SK-N-SH (cell line): ENCODE data around the gene MICU2. TPM values are rescaled to one million over a fixed set of nuclear protein-coding genes. Genes with fewer than 3 reads are reported as not detected.

Experiments used
- CTCF ChIA-PET: fragments of 300-600, 350-600 bp; formaldehyde crosslinking; extraction: SDS; loops from one replicate; lab custom pipeline; 2021; lab: Yijun Ruan, JAX
- POLR2A ChIA-PET: fragments of 350-600 bp; sonication (Branson Sonifier 250); formaldehyde crosslinking; extraction: SDS; loops from one replicate; lab custom pipeline; 2020; ENCODE audit warnings: antibody characterized with exemption, inconsistent platforms; lab: Yijun Ruan, JAX
- DNase-seq: peaks from one replicate; pipeline ENCODE4 v3.0.0; 2012
- H2AFZ ChIP-seq: fragments of 200-600 bp; sonication (generic); 2 replicates; pipeline ENCODE4 v1.8.1; 2016; ENCODE audit warnings: antibody characterized with exemption, mild to moderate bottlenecking, low read depth
- H3F3A ChIP-seq: fragments of 200-600 bp; sonication (generic); replicated peaks from 2 replicates; pipeline ENCODE3; 2016; ENCODE audit warnings: antibody characterized with exemption, mild to moderate bottlenecking; ENCODE audit not compliant: insufficient read depth
- H3K27ac ChIP-seq, 2 experiments: fragments of 200-500 bp in 1 of 2; fragments of 200-600 bp in 1 of 2; sonication (Bioruptor generic) in 1 of 2; sonication (generic), shearing (Covaris generic) in 1 of 2; 2 replicates each; pipeline versions ENCODE4 v1.5.1 to v1.6.1; 2014 to 2016; ENCODE audit warnings: low read depth in 2 of 2, inconsistent platforms in 1 of 2, low read length in 1 of 2, mild to moderate bottlenecking in 1 of 2, mixed read lengths in 1 of 2
- H3K27me3 ChIP-seq: fragments of 200-600 bp; sonication (generic), shearing (Covaris generic); 2 replicates; pipeline ENCODE4 v1.6.1; 2016; ENCODE audit warnings: mixed run types; ENCODE audit not compliant: insufficient read depth
- H3K36me3 ChIP-seq, 2 experiments: fragments of 200-500 bp in 1 of 2; fragments of 200-600 bp in 1 of 2; sonication (Bioruptor generic) in 1 of 2; sonication (generic) in 1 of 2; replicated peaks in 1 of 2; 2 replicates each; pipeline versions ENCODE3 to v1.5.1; 2014 to 2016; ENCODE audit warnings: low read length in 1 of 2, mild to moderate bottlenecking in 1 of 2; ENCODE audit not compliant: insufficient read depth in 2 of 2, control insufficient read depth in 1 of 2
- H3K4me1 ChIP-seq, 2 experiments: fragments of 200-500 bp in 1 of 2; fragments of 200-600 bp in 1 of 2; sonication (Bioruptor generic) in 1 of 2; sonication (generic), shearing (Covaris generic) in 1 of 2; 2 replicates each; pipeline versions ENCODE4 v1.5.1 to v1.6.1; 2014 to 2016; ENCODE audit warnings: low read depth in 1 of 2, low read length in 1 of 2, mixed run types in 1 of 2; ENCODE audit not compliant: insufficient read depth in 2 of 2, control insufficient read depth in 1 of 2
- H3K4me2 ChIP-seq: fragments of 200-600 bp; sonication (generic), shearing (Covaris generic); 2 replicates; pipeline ENCODE4 v1.6.1; 2017; ENCODE audit warnings: mixed run types
- H3K4me3 ChIP-seq, 2 experiments: fragments of 200-500 bp in 1 of 2; fragments of 200-600 bp in 1 of 2; sonication (Bioruptor generic) in 1 of 2; sonication (generic), shearing (Covaris generic) in 1 of 2; 2 replicates each; pipeline versions ENCODE4 v1.5.1 to v1.8.1; 2014 to 2016; ENCODE audit warnings: low read depth in 2 of 2, inconsistent platforms in 1 of 2, low read length in 1 of 2, mild to moderate bottlenecking in 1 of 2, mixed read lengths in 1 of 2, moderate library complexity in 1 of 2
- H3K79me2 ChIP-seq: fragments of 200-600 bp; sonication (generic); 2 replicates; pipeline ENCODE4 v1.8.1; 2017; ENCODE audit warnings: mild to moderate bottlenecking; ENCODE audit not compliant: insufficient read depth
- H3K9ac ChIP-seq: fragments of 200-600 bp; sonication (generic); 2 replicates; pipeline ENCODE4 v1.6.1; 2017; ENCODE audit warnings: mixed run types
- H3K9me2 ChIP-seq: fragments of 200-600 bp; sonication (generic); 2 replicates; pipeline ENCODE4 v1.6.1; 2017; ENCODE audit warnings: mixed run types
- H3K9me3 ChIP-seq: fragments of 200-600 bp; sonication (generic); 2 replicates; pipeline ENCODE4 v1.6.1; 2017; ENCODE audit warnings: mixed run types, mild to moderate bottlenecking, moderate library complexity
- H4K20me1 ChIP-seq: fragments of 200-600 bp; sonication (generic); 2 replicates; pipeline ENCODE4 v1.6.1; 2017; ENCODE audit warnings: mild to moderate bottlenecking, mixed run types; ENCODE audit not compliant: insufficient read depth
- EP300 ChIP-seq, 2 experiments: IDR thresholded peaks; 2 replicates each; pipeline versions ENCODE4 v1.4.0 to v1.6.1; 2012; ENCODE audit warnings: borderline replicate concordance in 1 of 2, low read depth in 1 of 2, low read length in 1 of 2
- FOXJ3 ChIP-seq: sonication (generic); formaldehyde crosslinking; IDR thresholded peaks from 2 replicates; pipeline ENCODE4 v1.5.1; 2020; ENCODE audit warnings: mild to moderate bottlenecking, missing genetic modification reagents
- FOXM1 ChIP-seq: IDR thresholded peaks from 2 replicates; pipeline ENCODE4 v1.4.0; 2012; ENCODE audit warnings: low read depth, mild to moderate bottlenecking
- JUND ChIP-seq: IDR thresholded peaks from 2 replicates; pipeline ENCODE4 v1.4.0; 2012
- MXI1 ChIP-seq: IDR thresholded peaks from 2 replicates; pipeline ENCODE4 v1.6.1; 2012; ENCODE audit warnings: mild to moderate bottlenecking, low read depth, low read length, improper control_type of control experiment
- NRF1 ChIP-seq: IDR thresholded peaks from 2 replicates; pipeline ENCODE4 v1.6.1; 2012; ENCODE audit warnings: low read depth, mild to moderate bottlenecking, low read length
- PBX3 ChIP-seq: IDR thresholded peaks from 2 replicates; pipeline ENCODE4; 2012
- POLR2AphosphoS5 ChIP-seq: IDR thresholded peaks from 2 replicates; pipeline ENCODE4 v1.6.1; 2012; ENCODE audit warnings: low read depth, low read length
- RAD21 ChIP-seq: IDR thresholded peaks from 2 replicates; pipeline ENCODE4 v1.6.1; 2012; ENCODE audit warnings: mild to moderate bottlenecking, low read length
- RCOR1 ChIP-seq: fragments of 150-350 bp; IDR thresholded peaks from 2 replicates; pipeline ENCODE4 v1.6.1; 2017; ENCODE audit warnings: antibody characterized with exemption, low read length
- RXRA ChIP-seq: IDR thresholded peaks from 2 replicates; pipeline ENCODE4 v1.4.0; 2012; ENCODE audit warnings: low read depth, mild to moderate bottlenecking, borderline replicate concordance
- SIN3A ChIP-seq: IDR thresholded peaks from 2 replicates; pipeline ENCODE4 v1.6.1; 2012; ENCODE audit warnings: low read depth, mild to moderate bottlenecking, low read length, moderate library complexity, borderline replicate concordance
- SMC3 ChIP-seq: IDR thresholded peaks from 2 replicates; pipeline ENCODE4 v1.6.1; 2012; ENCODE audit warnings: low read depth, low read length, improper control_type of control experiment
- TAF1 ChIP-seq: IDR thresholded peaks from 2 replicates; pipeline ENCODE4 v1.6.1; 2012; ENCODE audit warnings: low read depth, mild to moderate bottlenecking, low read length, moderate library complexity, borderline replicate concordance
- YY1 ChIP-seq: IDR thresholded peaks from 2 replicates; pipeline ENCODE4 v1.4.0; 2012; ENCODE audit warnings: low read depth, mild to moderate bottlenecking
- WGBS: methylation state at CpG from one replicate; pipeline ENCODE4 v1.1.6; 2017; ENCODE audit warnings: low lambda C conversion rate; 5-methylcytosine and 5-hydroxymethylcytosine counted together
- polyA plus RNA-seq, 3 experiments: library from polyadenylated mRNA; depleted of rRNA; stranded (reverse); fragments of >200 nt; gene quantifications; 2 replicates each; pipeline ENCODE4 v1.2.3, GENCODE V29; 2012
- TF ChIP-seq, protein P1 (sequence below): IDR thresholded peaks from 2 replicates; pipeline ENCODE4 v1.4.0; 2012; ENCODE audit warnings: low read depth
- TF ChIP-seq, protein P2 (sequence below): fragments of 150-350 bp; IDR thresholded peaks from 2 replicates; pipeline ENCODE4 v1.6.1; 2016; ENCODE audit warnings: mild to moderate bottlenecking, low read depth, low read length
- TF ChIP-seq, protein P3 (sequence below): IDR thresholded peaks from 2 replicates; pipeline ENCODE4 v1.6.1; 2012; ENCODE audit warnings: mild to moderate bottlenecking, low read depth, low read length, moderate library complexity
- TF ChIP-seq, protein P4 (sequence below): IDR thresholded peaks from 2 replicates; pipeline ENCODE4 v1.4.0; 2012; ENCODE audit warnings: low read depth, borderline replicate concordance

The MICU2 gene
- polyA plus RNA-seq, 1 of the 3 experiments (the other 2 are of a cell fraction) = 46.4 TPM

DNA sequence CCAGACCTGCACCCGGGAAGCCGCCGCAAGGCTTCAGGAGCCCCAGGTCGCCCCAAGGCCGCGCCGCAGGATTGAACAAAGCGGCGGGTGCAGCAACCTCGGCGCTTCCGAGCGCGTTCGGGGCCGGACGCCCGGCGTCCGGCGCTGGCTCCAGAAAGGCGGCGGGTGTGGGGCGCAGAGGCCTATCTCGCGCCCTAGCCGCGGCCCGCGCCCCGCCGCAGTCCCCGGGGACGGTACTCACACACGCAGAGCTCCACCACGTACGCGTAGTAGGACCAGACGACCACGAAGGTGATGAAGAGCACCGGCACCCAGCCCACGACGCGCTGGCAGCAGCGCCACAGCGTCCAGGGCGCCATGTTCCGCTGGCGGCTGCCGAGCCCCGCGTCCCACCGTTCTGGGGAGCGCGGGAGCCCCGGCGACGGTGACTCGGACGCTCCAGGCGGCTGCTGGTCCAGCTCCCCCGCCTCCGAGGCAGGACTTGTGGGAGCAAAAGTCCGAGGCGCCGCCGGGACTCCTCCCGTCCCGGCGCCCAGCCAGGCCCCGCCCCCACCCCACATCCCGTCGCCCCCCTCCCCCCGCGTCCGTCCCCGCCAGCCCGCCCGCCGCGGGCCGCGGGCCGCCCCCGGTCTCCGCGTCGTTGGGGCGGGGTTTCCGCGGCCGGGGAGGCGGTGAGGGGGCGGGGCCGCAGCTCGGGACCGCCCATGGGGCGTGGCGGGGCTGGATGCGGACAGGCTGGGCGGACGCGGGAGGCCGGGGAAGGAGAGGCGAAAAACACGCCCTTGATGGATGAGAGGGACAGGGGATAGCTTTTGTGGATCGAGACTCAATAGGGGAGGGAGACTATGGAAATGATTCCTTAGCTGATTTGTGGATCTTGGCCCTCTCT is 144.9 kb downstream of the MICU2 start, which contains the start of gene ZDHHC20:
ZDHHC20 (minus strand) TSS at position 491 of the 889 bp plus-strand sequence; CDS start at position 359, 132 bp downstream.
- peak; percentile 99 for DNase-seq
- CTCF ChIA-PET = interaction anchor here (0.7 to 3.8 kb wide), 4 partner anchors 9 to 167 kb away, joined by 3 to 15 read pairs (median 5); no protein-coding TSS in a partner anchor
- no peaks in the 10 kb centered on the region for H3K27me3 ChIP-seq
- H3K36me3 ChIP-seq = peaks cover 0 to 4% of the 10 kb centered on the region in 2 experiments
- H4K20me1 ChIP-seq = peaks cover 7% of the 10 kb centered on the region; the same call in 1 of the 2 replicates
- peak within 1 kb of the TSS; percentile 75 for H3K4me2 ChIP-seq
- H3K9me2 ChIP-seq = no peaks in the 10 kb centered on the region
- peaks cover 47% of the 10 kb centered on the region for H3K79me2 ChIP-seq
- peak within 1 kb of the TSS; percentile 93 for H2AFZ ChIP-seq
- H3K4me3 ChIP-seq = peak within 1 kb of the TSS; percentile 95 to 97
- TF ChIP-seq, protein P1, sequence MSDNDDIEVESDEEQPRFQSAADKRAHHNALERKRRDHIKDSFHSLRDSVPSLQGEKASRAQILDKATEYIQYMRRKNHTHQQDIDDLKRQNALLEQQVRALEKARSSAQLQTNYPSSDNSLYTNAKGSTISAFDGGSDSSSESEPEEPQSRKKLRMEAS = no peak
- no peak for TF ChIP-seq NRF1
- no peak for TF ChIP-seq RAD21
- no peak for TF ChIP-seq PBX3
- TF ChIP-seq, protein P2, sequence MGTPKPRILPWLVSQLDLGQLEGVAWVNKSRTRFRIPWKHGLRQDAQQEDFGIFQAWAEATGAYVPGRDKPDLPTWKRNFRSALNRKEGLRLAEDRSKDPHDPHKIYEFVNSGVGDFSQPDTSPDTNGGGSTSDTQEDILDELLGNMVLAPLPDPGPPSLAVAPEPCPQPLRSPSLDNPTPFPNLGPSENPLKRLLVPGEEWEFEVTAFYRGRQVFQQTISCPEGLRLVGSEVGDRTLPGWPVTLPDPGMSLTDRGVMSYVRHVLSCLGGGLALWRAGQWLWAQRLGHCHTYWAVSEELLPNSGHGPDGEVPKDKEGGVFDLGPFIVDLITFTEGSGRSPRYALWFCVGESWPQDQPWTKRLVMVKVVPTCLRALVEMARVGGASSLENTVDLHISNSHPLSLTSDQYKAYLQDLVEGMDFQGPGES = no peak
- no peak for TF ChIP-seq FOXJ3
- TF ChIP-seq TAF1 = peak; percentile 71; the same call in 1 of the 2 replicates
- no peak for TF ChIP-seq JUND
- TF ChIP-seq EP300 (IDR thresholded peaks at IDR 0.05; ENCODE audit: borderline replicate concordance in 1 of 2, low read depth in 1 of 2, low read length in 1 of 2) = no peak
- no peak for TF ChIP-seq RXRA
- TF ChIP-seq, protein P3, sequence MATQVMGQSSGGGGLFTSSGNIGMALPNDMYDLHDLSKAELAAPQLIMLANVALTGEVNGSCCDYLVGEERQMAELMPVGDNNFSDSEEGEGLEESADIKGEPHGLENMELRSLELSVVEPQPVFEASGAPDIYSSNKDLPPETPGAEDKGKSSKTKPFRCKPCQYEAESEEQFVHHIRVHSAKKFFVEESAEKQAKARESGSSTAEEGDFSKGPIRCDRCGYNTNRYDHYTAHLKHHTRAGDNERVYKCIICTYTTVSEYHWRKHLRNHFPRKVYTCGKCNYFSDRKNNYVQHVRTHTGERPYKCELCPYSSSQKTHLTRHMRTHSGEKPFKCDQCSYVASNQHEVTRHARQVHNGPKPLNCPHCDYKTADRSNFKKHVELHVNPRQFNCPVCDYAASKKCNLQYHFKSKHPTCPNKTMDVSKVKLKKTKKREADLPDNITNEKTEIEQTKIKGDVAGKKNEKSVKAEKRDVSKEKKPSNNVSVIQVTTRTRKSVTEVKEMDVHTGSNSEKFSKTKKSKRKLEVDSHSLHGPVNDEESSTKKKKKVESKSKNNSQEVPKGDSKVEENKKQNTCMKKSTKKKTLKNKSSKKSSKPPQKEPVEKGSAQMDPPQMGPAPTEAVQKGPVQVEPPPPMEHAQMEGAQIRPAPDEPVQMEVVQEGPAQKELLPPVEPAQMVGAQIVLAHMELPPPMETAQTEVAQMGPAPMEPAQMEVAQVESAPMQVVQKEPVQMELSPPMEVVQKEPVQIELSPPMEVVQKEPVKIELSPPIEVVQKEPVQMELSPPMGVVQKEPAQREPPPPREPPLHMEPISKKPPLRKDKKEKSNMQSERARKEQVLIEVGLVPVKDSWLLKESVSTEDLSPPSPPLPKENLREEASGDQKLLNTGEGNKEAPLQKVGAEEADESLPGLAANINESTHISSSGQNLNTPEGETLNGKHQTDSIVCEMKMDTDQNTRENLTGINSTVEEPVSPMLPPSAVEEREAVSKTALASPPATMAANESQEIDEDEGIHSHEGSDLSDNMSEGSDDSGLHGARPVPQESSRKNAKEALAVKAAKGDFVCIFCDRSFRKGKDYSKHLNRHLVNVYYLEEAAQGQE = no peak
- TF ChIP-seq FOXM1 = no peak
- no peak for TF ChIP-seq RCOR1
- TF ChIP-seq, protein P4, sequence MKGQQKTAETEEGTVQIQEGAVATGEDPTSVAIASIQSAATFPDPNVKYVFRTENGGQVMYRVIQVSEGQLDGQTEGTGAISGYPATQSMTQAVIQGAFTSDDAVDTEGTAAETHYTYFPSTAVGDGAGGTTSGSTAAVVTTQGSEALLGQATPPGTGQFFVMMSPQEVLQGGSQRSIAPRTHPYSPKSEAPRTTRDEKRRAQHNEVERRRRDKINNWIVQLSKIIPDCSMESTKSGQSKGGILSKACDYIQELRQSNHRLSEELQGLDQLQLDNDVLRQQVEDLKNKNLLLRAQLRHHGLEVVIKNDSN = no peak
- no peak for TF ChIP-seq SMC3
- no peak for TF ChIP-seq YY1
- TF ChIP-seq MXI1 = 0 out of 2 replicates have a peak, but pooled peaks have one; percentile 25
- no peak for TF ChIP-seq SIN3A
- TF ChIP-seq POLR2AphosphoS5 = peak; percentile 52
- 3% methylated on average over 26 of the region's 107 CpGs for WGBS
- peaks cover 7% of the 10 kb centered on the region for H3F3A ChIP-seq
- peak within 1 kb of the TSS; percentile 72 to 89 for H3K27ac ChIP-seq
- H3K9me3 ChIP-seq = no peaks in the 10 kb centered on the region
- POLR2A ChIA-PET = interaction anchor here (0.6 to 1.0 kb wide), 3 partner anchors 12 to 283 kb away, joined by 3 to 4 read pairs (median 4); partner anchors contain the start of genes MRPL57 and SKA3
- peak within 1 kb of the TSS; percentile 88 for H3K9ac ChIP-seq
- H3K4me1 ChIP-seq = peaks cover 2 to 7% of the 10 kb centered on the region in 2 experiments; a peak in 3 of 4 replicates
